CD4-positive, alpha-beta memory T cell (primary cell): ENCODE data around the gene RPUSD1. TPM values are rescaled to one million over a fixed set of nuclear protein-coding genes. Genes with fewer than 3 reads are reported as not detected.
A peak's percentile ranks its signal among the peaks of the same experiment; 100 is the strongest.

Experiments
- CTCF ChIA-PET: fragments of 350-600 bp; sonication (Branson Sonifier 250); formaldehyde crosslinking; loops from one replicate; lab custom pipeline; 2021; ENCODE audit warnings: inconsistent platforms; ENCODE audit not compliant: partially characterized antibody; lab: Charles Lee
- POLR2A ChIA-PET: fragments of 350-600 bp; sonication (Branson Sonifier 250); formaldehyde crosslinking; loops from one replicate; lab custom pipeline; 2021; ENCODE audit not compliant: partially characterized antibody; lab: Charles Lee
- DNase-seq, 5 donors: peaks; one replicate each; pipeline versions ENCODE4 v3.0.0 to v3.0.0-alpha.2; 2020 to 2022; ENCODE audit warnings: mixed read lengths in 1 of 5
- H3K27ac ChIP-seq: one replicate; pipeline ENCODE4 v1.7.0; 2013; ENCODE audit warnings: low read depth, low read length
- H3K27me3 ChIP-seq: 2 replicates; pipeline ENCODE4 v1.7.0; 2013; ENCODE audit warnings: mild to moderate bottlenecking, low read length, moderate library complexity; ENCODE audit not compliant: insufficient read depth
- H3K36me3 ChIP-seq: 2 replicates; pipeline ENCODE4 v1.7.0; 2013; ENCODE audit warnings: mild to moderate bottlenecking, low read length, moderate library complexity; ENCODE audit not compliant: insufficient read depth
- H3K4me1 ChIP-seq: 2 replicates; pipeline ENCODE4 v1.7.0; 2013; ENCODE audit warnings: mild to moderate bottlenecking, low read length, moderate library complexity; ENCODE audit not compliant: insufficient read depth
- H3K4me3 ChIP-seq, 2 donors: one replicate each; pipeline ENCODE4 v1.7.0; 2013; ENCODE audit warnings: low read length in 2 of 2, mild to moderate bottlenecking in 1 of 2
- H3K9me3 ChIP-seq, 2 donors: one replicate each; pipeline ENCODE4 v1.7.0; 2013; ENCODE audit warnings: low read length in 2 of 2, control low read depth in 1 of 2; ENCODE audit not compliant: control insufficient read depth in 1 of 2
- H3K27ac Mint-ChIP-seq, 7 donors: one replicate each; pipeline ENCODE4 v1.8.0; 2020 to 2021; ENCODE audit warnings: mixed read lengths in 7 of 7, mild to moderate bottlenecking in 6 of 7, inconsistent platforms in 3 of 7, moderate library complexity in 3 of 7
- H3K27me3 Mint-ChIP-seq, 2 donors: one replicate each; pipeline ENCODE4 v1.8.0; 2020 to 2021; ENCODE audit warnings: mixed read lengths in 2 of 2
- H3K36me3 Mint-ChIP-seq, 2 donors: one replicate each; pipeline ENCODE4 v1.8.0; 2020 to 2021; ENCODE audit warnings: mixed read lengths in 2 of 2, inconsistent platforms in 1 of 2, mild to moderate bottlenecking in 1 of 2
- H3K4me1 Mint-ChIP-seq, 4 donors: one replicate each; pipeline ENCODE4 v1.8.0; 2020 to 2021; ENCODE audit warnings: mixed read lengths in 4 of 4, mild to moderate bottlenecking in 1 of 4
- H3K4me3 Mint-ChIP-seq, 8 donors: one replicate each; pipeline ENCODE4 v1.8.0; 2020 to 2021; ENCODE audit warnings: mixed read lengths in 8 of 8, mild to moderate bottlenecking in 7 of 8, moderate library complexity in 6 of 8, inconsistent platforms in 3 of 8
- H3K9me3 Mint-ChIP-seq, 8 donors: one replicate each; pipeline ENCODE4 v1.8.0; 2020 to 2021; ENCODE audit warnings: mixed read lengths in 8 of 8, mild to moderate bottlenecking in 5 of 8, inconsistent platforms in 3 of 8, moderate library complexity in 1 of 8
- intact Hi-C: fragments of 100-400 bp; cut with micrococcal nuclease; formaldehyde crosslinking; loops from one replicate; pipeline ENCODE4 v1.15.1; 2023
- polyA plus RNA-seq, 2 donors: library from polyadenylated mRNA; unstranded; fragments of 300-500 nt; fragmentation: Illumina TruSeq; gene quantifications; one replicate each; pipeline ENCODE4 v1.2.3, GENCODE V29; 2021
- total RNA-seq, 2 experiments: library from RNA; stranded (reverse); gene quantifications; one replicate each; pipeline ENCODE4 v1.2.3, GENCODE V29; 2021

RPUSD1 gene
- total and polyA plus RNA-seq, 4 experiments from 2014 or later, result 19.9 to 31.1 (median 28.3) TPM

DNA sequence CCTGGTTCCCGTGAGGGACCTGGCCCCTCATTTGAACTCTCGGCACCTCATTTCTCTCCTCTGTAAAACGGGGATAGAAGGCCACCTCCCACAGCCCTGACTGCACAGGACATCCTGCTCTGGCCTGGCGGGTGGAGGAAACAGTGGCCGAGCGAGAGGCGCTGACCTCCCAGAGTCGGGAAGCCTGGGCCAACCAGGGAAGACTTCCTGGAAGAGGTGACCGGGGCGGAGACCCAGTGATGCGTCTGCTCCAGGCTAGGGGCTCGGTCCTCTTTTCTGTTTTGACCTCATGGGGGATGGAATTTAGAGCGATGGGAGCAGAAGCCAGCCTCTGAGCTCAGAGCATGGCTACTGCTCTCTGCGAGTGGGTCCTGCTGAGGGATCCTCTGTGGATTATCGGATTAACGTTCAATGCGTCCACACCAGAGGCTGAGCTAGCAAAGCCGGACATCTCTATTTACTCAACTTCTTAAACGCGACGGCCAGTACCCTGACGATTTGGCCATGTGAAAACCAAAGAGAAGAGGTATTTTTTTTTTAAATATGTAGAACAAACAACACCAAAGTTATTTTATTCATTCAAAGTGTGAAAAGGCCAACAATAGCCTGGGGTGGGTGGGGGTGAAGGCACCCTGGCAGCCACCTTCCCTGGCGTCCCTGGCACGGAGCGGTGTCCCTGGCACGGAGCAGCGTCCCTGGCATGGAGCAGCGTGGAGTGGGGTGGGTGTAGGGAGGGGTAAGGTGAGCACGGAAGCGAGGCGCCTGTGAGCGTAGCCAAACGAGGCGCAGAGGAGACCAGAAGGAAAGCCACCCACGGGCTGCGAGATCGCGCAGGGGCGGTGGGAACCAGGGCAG is 36.8 kb downstream of the RPUSD1 start:
- H3K36me3 Mint-ChIP-seq, result peaks cover 0 to 1% of the 10 kb centered on the region in 2 donors
- H3K36me3 ChIP-seq, result no peaks in the 10 kb centered on the region
- H3K27ac Mint-ChIP-seq, result no peak overlapping the region
- peaks cover 0 to 2% (median under 1%) of the 10 kb centered on the region in 4 donors for H3K4me1 Mint-ChIP-seq
- DNase-seq, result no peak
- POLR2A ChIA-PET, result interaction anchor here (0.7 to 1.2 kb wide), 2 partner anchors 10 to 56 kb away, joined by 3 read pairs; partner anchors contain the start of gene CIAO3
- H3K9me3 ChIP-seq, result no peaks in the 10 kb centered on the region
- intact Hi-C loops, result no loop called here
- no peak overlapping the region for H3K4me3 Mint-ChIP-seq
- peaks cover 0 to 3% (median 0%) of the 10 kb centered on the region in 8 donors for H3K9me3 Mint-ChIP-seq
- no peak overlapping the region for H3K27ac ChIP-seq
- H3K4me1 ChIP-seq, result no peaks in the 10 kb centered on the region
- CTCF ChIA-PET, result interaction anchor here (0.9 to 1.6 kb wide), 2 partner anchors 35 to 39 kb away, joined by 3 to 4 read pairs; no protein-coding TSS in a partner anchor
- H3K4me3 ChIP-seq, result no peak overlapping the region
- peaks cover under 1 to 1% of the 10 kb centered on the region in 2 donors for H3K27me3 Mint-ChIP-seq
- H3K27me3 ChIP-seq, result no peaks in the 10 kb centered on the region

DNA sequence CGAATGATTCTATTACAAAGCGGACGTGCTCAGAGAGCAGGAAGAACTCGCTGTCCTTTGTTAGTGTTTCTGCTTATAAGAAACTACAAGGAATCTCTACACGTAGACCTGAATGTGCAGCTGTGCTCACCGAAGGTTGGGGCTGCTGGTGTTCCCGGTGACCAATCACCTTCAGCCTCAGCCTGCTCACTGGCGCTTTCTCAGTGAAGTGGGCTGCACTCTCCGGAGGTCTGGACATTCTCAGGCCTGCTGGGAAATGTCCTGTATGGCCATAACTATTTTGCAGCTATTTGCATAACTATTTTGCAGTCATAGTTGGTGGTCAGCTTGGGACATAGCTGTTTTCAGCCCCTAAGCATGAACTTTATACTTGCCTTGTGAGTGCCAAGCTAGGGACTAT is 37.7 kb downstream of the RPUSD1 start:
- Histone ChIP-seq H3K27ac (no peak overlapping the region), H3K36me3 (no peaks in the 10 kb centered on the region), H3K27me3 (no peaks in the 10 kb centered on the region), H3K4me3 (no peak overlapping the region), H3K9me3 (no peaks in the 10 kb centered on the region), H3K4me1 (no peaks in the 10 kb centered on the region)
- ChIA-PET POLR2A (interaction anchor here (1.2 kb wide), 1 partner anchor 10 kb away, joined by 3 read pairs; the partner anchor contains the start of gene CIAO3), CTCF (interaction anchor here (1.6 kb wide), 1 partner anchor 34 kb away, joined by 4 read pairs; no protein-coding TSS in a partner anchor)
- H3K27ac Mint-ChIP-seq, result peak overlapping the region in 1 of 7 donors; percentile 42
- H3K36me3 Mint-ChIP-seq, result no peaks in the 10 kb centered on the region
- H3K4me3 Mint-ChIP-seq, result no peak overlapping the region
- peaks cover 0 to 3% (median 0%) of the 10 kb centered on the region in 8 donors for H3K9me3 Mint-ChIP-seq
- intact Hi-C loops, result no loop called here
- no peak for DNase-seq
- peaks cover 0 to 1% of the 10 kb centered on the region in 2 donors for H3K27me3 Mint-ChIP-seq
- peaks cover 0 to 2% (median under 1%) of the 10 kb centered on the region in 4 donors for H3K4me1 Mint-ChIP-seq

DNA sequence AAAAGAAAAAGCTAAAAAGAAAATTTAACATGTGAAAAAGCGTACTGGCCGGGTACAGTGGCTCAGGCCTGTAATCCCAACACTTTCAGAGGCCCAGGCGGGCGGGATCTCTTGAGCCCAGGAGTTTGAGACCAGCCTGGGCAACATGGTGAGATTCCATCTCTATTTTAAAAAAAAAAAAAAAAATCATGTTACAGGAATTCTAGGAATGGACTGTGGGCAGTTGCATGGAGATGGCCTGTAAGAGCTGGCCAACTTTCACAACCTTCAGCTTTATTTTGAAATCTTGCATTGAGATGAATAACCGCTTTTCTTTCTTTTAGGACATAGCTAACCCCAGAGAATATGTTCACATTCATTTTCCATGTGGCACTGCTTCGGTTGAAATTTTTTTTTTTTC is 39.2 kb downstream of the RPUSD1 start:
- ChIA-PET POLR2A (no interaction called here), CTCF (interaction anchor here (1.0 kb wide), 1 partner anchor 36 kb away, joined by 3 read pairs; no protein-coding TSS in a partner anchor)
- peaks cover 0 to 3% (median 0%) of the 10 kb centered on the region in 8 donors for H3K9me3 Mint-ChIP-seq
- Histone ChIP-seq H3K4me1 (no peaks in the 10 kb centered on the region), H3K9me3 (no peaks in the 10 kb centered on the region), H3K27ac (no peak overlapping the region), H3K4me3 (no peak overlapping the region), H3K36me3 (no peaks in the 10 kb centered on the region), H3K27me3 (no peaks in the 10 kb centered on the region)
- no peaks in the 10 kb centered on the region for H3K36me3 Mint-ChIP-seq
- H3K27ac Mint-ChIP-seq, result no peak overlapping the region
- H3K4me3 Mint-ChIP-seq, result no peak overlapping the region
- peaks cover 0 to under 1% of the 10 kb centered on the region in 2 donors for H3K27me3 Mint-ChIP-seq
- H3K4me1 Mint-ChIP-seq, result no peaks in the 10 kb centered on the region
- no peak for DNase-seq
- intact Hi-C loops, result no loop called here

DNA sequence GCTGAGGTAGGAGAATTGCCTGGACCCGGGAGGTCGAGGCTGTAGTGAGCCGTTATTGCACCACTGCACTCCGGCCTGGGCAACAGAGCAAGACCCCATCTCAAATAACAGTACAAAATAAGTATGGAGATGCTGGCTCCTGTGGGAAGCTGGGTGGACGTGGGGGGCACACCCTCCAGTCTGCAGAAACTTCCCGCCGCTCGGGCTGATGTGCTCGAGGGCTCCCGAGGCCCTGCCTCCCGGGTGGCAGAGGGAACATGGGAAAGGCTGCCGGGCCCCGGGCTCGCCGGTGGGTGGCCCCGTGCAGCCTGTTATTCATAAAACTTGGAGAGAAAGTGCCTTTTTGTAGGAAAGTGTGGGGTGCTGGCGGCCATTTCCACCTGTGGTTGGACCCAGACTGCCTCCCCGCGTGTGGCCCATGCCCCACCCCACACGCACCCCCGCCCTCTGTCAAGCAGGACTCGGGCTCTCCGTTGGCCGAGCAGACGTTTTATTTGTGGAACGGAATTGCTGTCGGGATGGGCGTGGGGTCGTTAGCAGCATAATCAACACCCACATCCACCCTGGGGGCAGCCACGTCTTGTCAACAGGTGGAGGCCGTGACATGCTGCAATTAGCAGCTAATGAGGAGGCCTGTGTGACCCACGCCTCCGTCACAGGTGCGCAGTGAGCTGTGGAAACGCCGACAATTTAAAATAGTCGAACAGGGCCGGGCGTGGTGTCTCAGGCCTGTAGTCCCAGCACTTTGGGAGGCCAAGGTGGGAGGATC is 40.0 kb downstream of the RPUSD1 start:
- Mint-ChIP-seq H3K27ac (no peak overlapping the region), H3K9me3 (peaks cover 0 to 3% (median 0%) of the 10 kb centered on the region in 8 donors), H3K4me3 (no peak overlapping the region), H3K27me3 (no peaks in the 10 kb centered on the region), H3K36me3 (no peaks in the 10 kb centered on the region), H3K4me1 (no peaks in the 10 kb centered on the region)
- DNase-seq, result no peak
- CTCF ChIA-PET, result no interaction called here
- Histone ChIP-seq H3K4me1 (no peaks in the 10 kb centered on the region), H3K4me3 (no peak overlapping the region), H3K9me3 (no peaks in the 10 kb centered on the region), H3K36me3 (no peaks in the 10 kb centered on the region), H3K27me3 (no peaks in the 10 kb centered on the region), H3K27ac (no peak overlapping the region)
- intact Hi-C loops, result no loop called here
- POLR2A ChIA-PET, result interaction anchor here (0.6 kb wide), 1 partner anchor 1032 kb away, joined by 3 read pairs; no protein-coding TSS in a partner anchor

DNA sequence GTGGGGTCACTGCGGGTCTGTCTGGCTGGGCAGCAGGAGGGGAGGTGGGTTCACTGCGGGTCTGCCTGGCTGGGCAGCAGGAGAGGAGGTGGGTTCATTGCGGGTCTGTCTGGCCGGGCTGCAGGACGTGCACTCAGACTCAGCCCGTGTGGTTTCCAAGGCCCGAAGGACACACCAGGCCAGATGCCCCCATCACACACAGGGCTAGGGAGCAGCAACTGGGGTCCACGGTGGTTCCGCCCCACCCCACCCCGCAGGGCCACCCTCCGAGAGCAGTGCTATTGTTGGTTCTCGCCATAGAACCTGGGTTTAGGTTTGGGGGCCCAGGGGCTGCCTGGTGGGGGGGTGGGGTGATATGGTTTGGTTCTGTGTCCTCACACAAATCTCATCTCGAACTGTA is 41.5 kb downstream of the RPUSD1 start:
- no peaks in the 10 kb centered on the region for H3K36me3 ChIP-seq
- Mint-ChIP-seq H3K27ac (no peak overlapping the region), H3K27me3 (no peaks in the 10 kb centered on the region), H3K4me1 (no peaks in the 10 kb centered on the region), H3K9me3 (peaks cover 0 to 3% (median 0%) of the 10 kb centered on the region in 8 donors), H3K36me3 (no peaks in the 10 kb centered on the region), H3K4me3 (no peak overlapping the region)
- H3K4me3 ChIP-seq, result no peak overlapping the region
- no peaks in the 10 kb centered on the region for H3K27me3 ChIP-seq
- no peak overlapping the region for H3K27ac ChIP-seq
- intact Hi-C loops, result no loop called here
- CTCF ChIA-PET, result no interaction called here
- POLR2A ChIA-PET, result no interaction called here
- no peaks in the 10 kb centered on the region for H3K4me1 ChIP-seq
- no peak for DNase-seq
- no peaks in the 10 kb centered on the region for H3K9me3 ChIP-seq

DNA sequence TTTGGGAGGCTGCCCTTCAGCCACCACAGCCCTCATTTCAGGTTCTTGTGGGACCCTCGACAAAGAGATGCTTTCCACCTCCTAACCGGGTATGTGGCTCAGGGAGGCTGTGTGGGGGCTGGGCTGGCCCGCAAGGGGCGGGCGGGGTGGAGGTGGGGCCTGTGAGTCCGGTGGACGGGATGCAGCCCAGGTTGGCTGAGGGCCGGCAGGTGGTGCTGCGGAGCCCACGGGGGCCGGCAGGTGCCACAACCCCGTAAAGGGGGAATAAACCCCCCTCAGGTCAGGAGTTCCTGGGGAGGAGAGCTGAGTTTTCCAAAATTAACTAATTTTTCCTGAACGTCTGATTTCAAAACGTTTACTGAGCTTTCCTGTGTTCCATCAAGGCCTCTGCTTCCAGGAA is 42.4 kb downstream of the RPUSD1 start:
- Mint-ChIP-seq H3K36me3 (no peaks in the 10 kb centered on the region), H3K9me3 (peaks cover 0 to 3% (median 0%) of the 10 kb centered on the region in 8 donors), H3K4me1 (no peaks in the 10 kb centered on the region), H3K4me3 (no peak overlapping the region), H3K27me3 (no peaks in the 10 kb centered on the region), H3K27ac (no peak overlapping the region)
- Histone ChIP-seq H3K27ac (no peak overlapping the region), H3K36me3 (no peaks in the 10 kb centered on the region), H3K4me1 (no peaks in the 10 kb centered on the region), H3K9me3 (no peaks in the 10 kb centered on the region), H3K4me3 (no peak overlapping the region), H3K27me3 (no peaks in the 10 kb centered on the region)
- ChIA-PET POLR2A (no interaction called here), CTCF (interaction anchor here (0.9 to 1.3 kb wide), 3 partner anchors 39 to 357 kb away, joined by 3 read pairs; no protein-coding TSS in a partner anchor)
- no peak for DNase-seq
- intact Hi-C loops, result no loop called here
